HG03196 (cell line): ENCODE data around the gene KLHL14.
"Not testable (repeated sequence)": the region's sequence is repeated elsewhere in the genome, so short reads cannot be mapped to it uniquely, and the experiment has no call there.

Source experiments
- ATAC-seq: cut with Tn5 transposase; IDR thresholded peaks from one replicate; pipeline ENCODE4 v1.9.1; 2021; ENCODE audit not compliant: unreplicated experiment

The KLHL14 gene

DNA sequence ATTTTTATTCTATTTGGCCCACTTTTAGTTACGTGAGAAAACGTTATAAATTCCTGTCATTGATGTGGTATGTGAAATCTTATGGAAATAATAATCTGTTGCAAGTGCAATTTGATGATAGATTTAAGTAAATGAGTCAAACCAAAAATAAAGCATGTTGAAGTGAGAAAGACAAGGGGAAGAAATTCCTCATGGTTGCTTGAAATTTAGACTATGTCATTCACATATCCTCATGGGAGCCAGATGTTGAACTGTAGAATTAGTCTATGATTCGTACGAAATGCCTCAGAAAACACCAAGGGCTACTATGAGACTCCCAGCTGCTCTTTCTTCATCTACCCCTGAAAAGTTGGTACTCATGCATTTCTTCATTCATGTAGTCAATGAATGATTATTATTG lies 55.7 kb downstream of the KLHL14 start:
- ATAC-seq: no peak

- ATAC-seq: peak; percentile 94
These were observed 58.2 kb downstream of the KLHL14 start for GRCh38 chr18:32714571-32715148.

GRCh38 chr18:32712860-32713259 lies 60.0 kb downstream of the KLHL14 start:
- no peak for ATAC-seq

DNA sequence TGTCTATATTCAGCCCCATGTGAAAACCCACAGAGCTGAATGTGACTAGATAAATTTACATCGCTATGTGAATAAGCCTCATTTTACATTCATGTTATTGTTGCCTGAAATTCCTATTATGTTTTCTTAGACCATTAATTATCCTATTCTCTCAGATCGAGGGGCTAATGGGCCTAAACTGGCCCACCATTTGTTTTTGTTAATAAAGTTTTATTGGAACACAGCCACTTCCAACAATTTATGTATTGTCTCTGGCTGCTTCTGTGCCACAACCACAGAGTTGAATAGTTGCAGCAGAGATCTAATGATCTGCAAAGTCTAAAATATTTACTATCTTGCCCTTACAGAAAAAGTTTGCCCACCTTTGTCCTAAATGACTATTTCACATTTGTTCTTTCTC lies 61.0 kb downstream of the KLHL14 start:
- no peak for ATAC-seq

DNA sequence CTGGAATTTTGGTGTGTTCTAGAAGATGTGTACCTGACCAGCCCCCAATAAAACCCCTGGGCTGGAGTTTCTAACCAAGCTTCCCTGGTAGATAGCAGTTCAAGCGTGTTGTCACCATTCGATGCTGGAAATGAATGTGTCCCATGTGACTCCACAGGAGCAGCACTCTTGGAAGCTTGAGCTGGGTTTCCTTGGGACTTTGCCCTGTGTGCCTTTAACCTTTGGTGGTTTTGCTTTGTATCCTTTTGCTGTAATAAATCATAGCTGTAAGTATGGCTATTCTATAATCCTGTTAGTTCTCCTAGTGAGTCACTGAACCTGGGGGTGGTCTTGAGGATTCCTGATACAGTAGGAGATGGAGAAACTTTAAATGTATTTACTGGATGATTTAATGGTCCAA lies 65.2 kb downstream of the KLHL14 start:
- ATAC-seq: no peak

GRCh38 chr18:32707147-32707546 lies 65.7 kb downstream of the KLHL14 start:
- no peak for ATAC-seq

- no peak for ATAC-seq
These were observed 71.5 kb downstream of the KLHL14 start for GRCh38 chr18:32701313-32701712.

DNA sequence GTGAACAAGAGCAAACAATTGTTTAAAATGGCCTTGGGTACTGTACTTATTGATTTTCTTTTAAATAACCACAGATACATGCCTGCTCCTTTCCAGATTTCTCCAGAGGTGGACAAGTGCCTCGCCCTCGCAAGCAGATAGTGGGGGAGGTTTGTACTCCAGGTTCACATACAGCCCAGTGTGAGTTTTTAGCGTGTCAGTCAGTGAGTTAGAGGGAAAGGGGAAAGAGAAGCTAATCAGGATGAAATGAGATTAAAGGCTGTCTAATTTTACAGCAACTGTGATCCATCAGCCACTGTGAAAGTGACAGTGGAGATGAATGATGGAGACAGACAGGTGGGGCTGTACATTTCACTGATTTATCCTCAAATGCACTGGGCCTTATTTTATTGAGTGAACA lies 74.7 kb downstream of the KLHL14 start:
- ATAC-seq: no peak

DNA sequence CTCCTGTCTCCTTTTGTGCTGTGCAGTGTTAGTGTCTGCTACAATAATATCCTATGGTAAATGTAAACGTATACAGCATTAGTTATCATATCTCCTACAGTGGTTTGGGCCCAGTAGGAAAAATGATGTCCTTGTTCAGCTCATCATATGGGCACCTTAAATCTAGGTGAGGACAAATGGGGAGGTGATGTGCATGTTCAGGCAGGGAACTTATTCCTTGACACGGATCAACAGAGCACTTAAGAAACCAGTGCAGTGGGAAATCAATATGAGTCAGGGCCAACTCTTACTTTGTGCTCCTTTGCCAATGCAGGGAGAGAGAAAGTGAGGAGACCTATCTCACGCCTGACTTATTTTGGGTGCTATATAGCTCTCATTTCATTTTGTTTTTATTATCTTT lies 76.4 kb downstream of the KLHL14 start:
- ATAC-seq: no peak

GRCh38 chr18:32695534-32695933 lies 77.3 kb downstream of the KLHL14 start:
- no peak for ATAC-seq

- ATAC-seq: no peak
These were observed 84.0 kb downstream of the KLHL14 start for GRCh38 chr18:32688821-32689220.

- ATAC-seq: no peak
These were observed 87.9 kb downstream of the KLHL14 start for GRCh38 chr18:32684940-32685339.

GRCh38 chr18:32684096-32684495 lies 88.7 kb downstream of the KLHL14 start:
- no peak for ATAC-seq

- no peak for ATAC-seq
These were observed 89.8 kb downstream of the KLHL14 start for GRCh38 chr18:32683044-32683443.

GRCh38 chr18:32677578-32677977 lies 95.2 kb downstream of the KLHL14 start:
- ATAC-seq: no peak

- no peak for ATAC-seq
These were observed 98.3 kb downstream of the KLHL14 start for GRCh38 chr18:32674491-32674890.

DNA sequence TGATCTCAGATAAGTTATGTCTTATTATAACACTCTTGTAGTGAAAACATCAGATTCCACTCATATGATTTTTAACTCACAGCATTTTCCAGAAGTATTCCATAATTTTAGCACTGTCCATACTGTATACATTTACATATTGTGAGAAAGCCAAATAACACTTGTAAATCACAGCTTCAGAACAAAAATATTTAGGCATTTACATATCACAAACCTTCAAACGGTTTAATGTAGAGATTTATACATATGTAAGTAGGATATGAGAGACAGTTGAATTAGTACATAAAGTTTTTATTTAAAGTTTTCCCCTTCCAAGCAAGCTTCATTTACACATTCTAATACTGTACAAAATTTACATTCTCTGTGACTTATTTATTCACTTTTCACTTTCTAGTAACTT lies 100.4 kb downstream of the KLHL14 start:
- no peak for ATAC-seq

- ATAC-seq: no peak
These were observed 102.1 kb downstream of the KLHL14 start for GRCh38 chr18:32670727-32671126.

DNA sequence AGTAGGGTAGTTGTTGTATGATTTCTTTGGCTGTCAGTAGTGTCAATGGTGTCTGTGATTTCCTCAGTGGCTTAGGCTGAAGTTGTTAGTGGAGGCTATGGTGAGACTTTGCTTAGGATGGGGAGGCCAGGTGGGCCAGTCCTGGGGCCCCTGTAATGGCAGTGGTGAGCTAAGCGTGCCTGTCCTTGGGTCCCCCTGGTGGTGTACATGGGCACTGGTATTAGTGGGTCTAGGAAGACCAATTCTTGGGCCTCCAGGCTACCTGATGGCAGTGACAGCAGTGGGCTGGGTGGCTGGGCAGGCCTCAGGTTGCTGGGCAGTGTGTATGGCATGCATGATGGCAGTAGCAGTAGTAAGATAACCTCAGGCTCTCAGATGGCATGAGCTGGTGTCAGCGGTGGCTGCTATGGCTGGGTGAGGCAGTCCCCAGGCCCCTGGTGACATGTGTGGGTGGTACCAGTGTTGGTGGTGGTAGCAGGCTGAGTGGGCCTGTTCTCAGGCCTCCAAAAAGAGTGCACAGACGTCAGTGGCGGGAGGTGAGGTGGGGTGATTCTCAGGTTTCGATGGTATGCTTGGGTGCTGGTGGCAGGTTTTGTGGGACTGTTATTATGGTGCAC lies 103.2 kb downstream of the KLHL14 start:
- ATAC-seq: no peak

- ATAC-seq: no peak
These were observed 103.9 kb downstream of the KLHL14 start for GRCh38 chr18:32668956-32669355.

GRCh38 chr18:32661486-32662299 lies 111.1 kb downstream of the KLHL14 start:
- no peak for ATAC-seq

- ATAC-seq: not testable (repeated sequence)
These were observed 118.3 kb downstream of the KLHL14 start for GRCh38 chr18:32654507-32654906.
